K562 (cell line): ENCODE results near the gene DNER.

Experiments used
- CEBPB ChIP-seq: fragments of 450-650 bp; IDR thresholded peaks from 2 replicates; pipeline ENCODE4 v1.6.1; 2016; ENCODE audit warnings: missing genetic modification characterization, missing compliant biosample characterization
- CTCF ChIP-seq, 3 experiments: IDR thresholded peaks in 2 of 3; conservative IDR thresholded peaks in 1 of 3; 2 replicates each; pipeline ENCODE4 v1.5.1; 2011 to 2012; ENCODE audit warnings: low read length in 3 of 3, mild to moderate bottlenecking in 3 of 3, control low read depth in 2 of 3, improper control_type of control experiment in 1 of 3, inconsistent platforms in 1 of 3, low read depth in 1 of 3, mixed read lengths in 1 of 3, moderate library complexity in 1 of 3; ENCODE audit not compliant: insufficient read depth in 2 of 3
- ELF1 ChIP-seq: fragments of 200-800 bp; sonication (Bioruptor generic); IDR thresholded peaks from 2 replicates; pipeline ENCODE4 v1.6.1; 2016; ENCODE audit warnings: missing genetic modification characterization, missing compliant biosample characterization
- FOXJ3 ChIP-seq: sonication (generic); formaldehyde crosslinking; IDR thresholded peaks from 2 replicates; pipeline ENCODE4 v1.4.0; 2020; ENCODE audit warnings: mild to moderate bottlenecking, missing genetic modification reagents
- HDGF ChIP-seq: fragments of 450-650 bp; IDR thresholded peaks from 2 replicates; pipeline ENCODE4 v1.6.1; 2016
- JUN ChIP-seq, 2 experiments: sonication (generic) in 1 of 2; formaldehyde crosslinking in 1 of 2; IDR thresholded peaks; 2 replicates each; pipeline versions ENCODE4 v1.6.1 to v1.8.0; 2012 to 2022; ENCODE audit warnings: borderline replicate concordance in 2 of 2, mild to moderate bottlenecking in 2 of 2, improper control_type of control experiment in 1 of 2, low read depth in 1 of 2, low read length in 1 of 2, missing genetic modification reagents in 1 of 2
- MXI1 ChIP-seq: IDR thresholded peaks from 2 replicates; pipeline ENCODE4 v1.6.1; 2011; ENCODE audit warnings: low read depth, mild to moderate bottlenecking, improper control_type of control experiment, low read length
- NFIX ChIP-seq: fragments of 250-450 bp; sonication (Bioruptor Pico); IDR thresholded peaks from 2 replicates; pipeline ENCODE4 v1.4.0; 2020; ENCODE audit warnings: low read depth, mild to moderate bottlenecking, moderate library complexity
- NR3C1 ChIP-seq: sonication (generic); formaldehyde crosslinking; IDR thresholded peaks from 2 replicates; pipeline ENCODE4 v1.8.1; 2022; ENCODE audit warnings: missing genetic modification reagents
- ZBTB34 ChIP-seq: fragments of 250-450 bp; sonication (Bioruptor Pico); IDR thresholded peaks from 2 replicates; pipeline ENCODE4 v1.8.0; 2021; ENCODE audit warnings: mild to moderate bottlenecking, moderate library complexity
- ZBTB49 ChIP-seq: sonication (generic); formaldehyde crosslinking; IDR thresholded peaks from 2 replicates; pipeline ENCODE4 v1.8.0; 2022; ENCODE audit warnings: missing genetic modification reagents, mild to moderate bottlenecking, borderline replicate concordance
- ZNF274 ChIP-seq: IDR thresholded peaks from 2 replicates; pipeline ENCODE4 v1.6.1; 2011; ENCODE audit warnings: low read depth, mild to moderate bottlenecking, low read length, moderate library complexity, borderline replicate concordance

GRCh38 chr2:229524799-229525198 lies 189.6 kb downstream of the DNER start:
- TF ChIP-seq HDGF (no peak), ZBTB34 (CRISPR knock-in tag) (no peak), MXI1 (no peak), NR3C1 (no peak), CEBPB (tag) (no peak), ZBTB49 (CRISPR knock-in tag) (no peak), ZNF274 (no peak), CTCF (IDR thresholded peaks at IDR 0.05 in 2 of 3, conservative IDR thresholded peaks at IDR 0.05 in 1 of 3; ENCODE audit: insufficient read depth in 2 of 3, low read depth in 1 of 3, low read length in 3 of 3) (no peak), NFIX (CRISPR knock-in tag) (no peak), FOXJ3 (CRISPR knock-in tag) (no peak), ELF1 (tag) (no peak), JUN (IDR thresholded peaks at IDR 0.05; ENCODE audit: borderline replicate concordance, low read depth, low read length) (no peak), JUN (CRISPR knock-in tag; IDR thresholded peaks at IDR 0.05; ENCODE audit: borderline replicate concordance) (no peak)
